RWPE1 (cell line): ENCODE results near the gene MST1.
A peak's percentile ranks its signal among the peaks of the same experiment; 100 is the strongest.

ENCODE experiments used
- CTCF ChIA-PET: fragments of 350-600 bp; sonication (Branson Sonifier 250); formaldehyde crosslinking; extraction: SDS; loops from one replicate; lab custom pipeline; 2021; lab: Yijun Ruan, JAX
- POLR2A ChIA-PET: fragments of 400-600 bp; formaldehyde crosslinking; extraction: SDS; loops from one replicate; lab custom pipeline; 2020; ENCODE audit warnings: antibody characterized with exemption; ENCODE audit not compliant: low non-redundant PET; lab: Yijun Ruan, JAX
- DNase-seq: peaks from one replicate; pipeline ENCODE4 v3.0.0; 2012; ENCODE audit warnings: low spot score
- H3K27ac ChIP-seq: fragments of 450-650 bp; 2 replicates; pipeline ENCODE4 v1.5.1; 2017
- TF ChIP-seq, protein P1 (sequence below): fragments of 450-650 bp; conservative IDR thresholded peaks from 2 replicates; pipeline ENCODE4 v1.5.1; 2017; ENCODE audit warnings: low read depth, mild to moderate bottlenecking

The MST1 gene

DNA sequence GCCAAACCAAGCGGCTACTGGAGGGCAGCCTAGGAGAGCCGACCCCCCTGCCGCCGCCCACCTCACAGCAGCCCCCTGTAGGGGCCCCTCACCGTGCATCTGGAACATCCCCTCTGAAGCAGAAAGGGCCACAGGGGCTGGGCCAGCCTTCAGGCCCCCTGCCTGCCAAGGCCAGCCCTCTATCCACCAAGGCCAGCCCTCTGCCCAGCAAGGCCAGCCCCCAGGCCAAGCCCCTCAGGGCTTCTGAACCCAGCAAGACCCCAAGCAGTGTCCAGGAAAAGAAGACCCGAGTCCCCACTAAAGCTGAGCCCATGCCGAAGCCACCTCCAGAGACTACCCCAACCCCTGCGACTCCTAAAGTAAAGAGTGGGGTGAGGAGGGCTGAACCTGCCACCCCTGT lies 38.6 kb downstream of the MST1 start:
- ChIA-PET POLR2A (no interaction called here), CTCF (no interaction called here)
- no peak for DNase-seq
- H3K27ac ChIP-seq, result no peak overlapping the region
- TF ChIP-seq, protein P1, sequence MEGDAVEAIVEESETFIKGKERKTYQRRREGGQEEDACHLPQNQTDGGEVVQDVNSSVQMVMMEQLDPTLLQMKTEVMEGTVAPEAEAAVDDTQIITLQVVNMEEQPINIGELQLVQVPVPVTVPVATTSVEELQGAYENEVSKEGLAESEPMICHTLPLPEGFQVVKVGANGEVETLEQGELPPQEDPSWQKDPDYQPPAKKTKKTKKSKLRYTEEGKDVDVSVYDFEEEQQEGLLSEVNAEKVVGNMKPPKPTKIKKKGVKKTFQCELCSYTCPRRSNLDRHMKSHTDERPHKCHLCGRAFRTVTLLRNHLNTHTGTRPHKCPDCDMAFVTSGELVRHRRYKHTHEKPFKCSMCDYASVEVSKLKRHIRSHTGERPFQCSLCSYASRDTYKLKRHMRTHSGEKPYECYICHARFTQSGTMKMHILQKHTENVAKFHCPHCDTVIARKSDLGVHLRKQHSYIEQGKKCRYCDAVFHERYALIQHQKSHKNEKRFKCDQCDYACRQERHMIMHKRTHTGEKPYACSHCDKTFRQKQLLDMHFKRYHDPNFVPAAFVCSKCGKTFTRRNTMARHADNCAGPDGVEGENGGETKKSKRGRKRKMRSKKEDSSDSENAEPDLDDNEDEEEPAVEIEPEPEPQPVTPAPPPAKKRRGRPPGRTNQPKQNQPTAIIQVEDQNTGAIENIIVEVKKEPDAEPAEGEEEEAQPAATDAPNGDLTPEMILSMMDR, result no peak

DNA sequence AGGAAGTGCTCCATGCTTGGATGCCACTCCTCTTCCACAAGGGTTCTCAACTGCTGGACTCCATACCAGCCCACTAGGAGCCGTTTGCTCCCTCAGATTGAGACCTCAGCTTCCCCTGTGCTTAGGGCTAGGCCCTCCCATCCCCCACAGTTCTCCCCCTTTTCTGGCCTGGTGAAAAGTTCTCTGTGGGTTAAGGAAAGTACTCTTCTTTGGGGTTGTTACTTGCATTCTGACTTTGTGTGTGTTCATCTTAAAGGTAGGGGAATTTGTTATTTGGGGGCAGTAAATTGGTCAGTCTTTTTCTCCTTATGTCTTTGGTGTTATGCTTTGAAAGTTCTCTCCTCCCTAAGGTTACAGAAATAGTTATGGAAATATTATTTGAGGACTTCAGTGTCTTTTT lies 39.1 kb downstream of the MST1 start:
- no peak overlapping the region for H3K27ac ChIP-seq
- POLR2A ChIA-PET, result no interaction called here
- TF ChIP-seq, protein P1, result no peak
- no peak for DNase-seq
- CTCF ChIA-PET, result no interaction called here

DNA sequence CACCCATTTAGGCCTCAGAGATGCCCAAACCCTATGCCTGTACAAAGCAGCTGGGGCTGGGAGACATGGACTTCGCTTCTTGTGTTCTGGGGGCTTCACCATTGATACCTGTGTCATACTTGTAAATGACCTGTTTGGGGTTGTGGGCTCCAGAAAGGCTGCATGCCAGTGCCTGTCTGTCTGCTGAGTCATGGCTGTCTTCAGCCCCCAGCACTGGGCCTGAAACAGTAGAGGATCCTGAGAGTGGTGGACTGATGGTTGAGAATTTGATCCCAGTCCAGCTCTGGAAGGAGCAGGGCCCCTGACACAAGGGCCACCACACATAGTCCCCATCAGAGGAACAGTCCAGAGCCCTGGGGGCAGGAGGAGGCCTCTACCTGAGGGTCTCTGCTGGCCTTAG lies 39.7 kb downstream of the MST1 start:
- DNase-seq, result no peak
- H3K27ac ChIP-seq, result peak overlapping the region; percentile 15; the same call in 1 of the 2 replicates
- TF ChIP-seq, protein P1, result no peak
- POLR2A ChIA-PET, result no interaction called here
- CTCF ChIA-PET, result no interaction called here

DNA sequence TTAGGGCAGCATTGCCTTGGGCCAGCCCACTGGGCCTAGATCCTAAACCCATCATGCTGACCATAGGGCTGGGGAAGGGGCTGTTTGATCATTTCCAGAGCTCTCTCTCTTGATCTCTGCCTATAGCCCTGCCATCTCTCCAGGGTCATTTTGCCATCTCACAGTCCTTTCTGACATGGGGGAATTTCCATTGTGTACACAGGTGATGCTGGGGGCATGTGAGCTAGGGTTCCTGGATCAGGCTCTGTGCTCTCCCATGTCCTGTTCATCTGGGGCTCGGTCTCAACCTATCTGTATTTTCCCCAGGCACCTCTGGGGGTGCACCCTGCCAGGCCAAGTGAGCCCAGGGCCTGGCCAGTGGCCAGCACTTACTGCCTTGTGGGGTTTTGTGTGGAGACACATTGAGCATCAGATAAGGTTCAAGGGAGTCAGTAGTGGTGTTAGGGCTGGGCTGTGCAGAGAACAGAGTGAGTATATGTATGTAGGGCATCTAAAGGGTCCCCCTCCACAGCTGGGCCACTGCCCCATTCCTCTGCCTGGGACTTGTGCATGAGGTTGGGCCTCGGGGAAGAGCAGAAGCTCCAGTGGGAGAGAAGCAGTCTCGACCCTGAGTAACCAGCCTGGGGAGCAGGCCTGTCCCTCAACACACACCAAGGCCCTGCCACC lies 40.8 kb downstream of the MST1 start:
- POLR2A ChIA-PET, result no interaction called here

DNA sequence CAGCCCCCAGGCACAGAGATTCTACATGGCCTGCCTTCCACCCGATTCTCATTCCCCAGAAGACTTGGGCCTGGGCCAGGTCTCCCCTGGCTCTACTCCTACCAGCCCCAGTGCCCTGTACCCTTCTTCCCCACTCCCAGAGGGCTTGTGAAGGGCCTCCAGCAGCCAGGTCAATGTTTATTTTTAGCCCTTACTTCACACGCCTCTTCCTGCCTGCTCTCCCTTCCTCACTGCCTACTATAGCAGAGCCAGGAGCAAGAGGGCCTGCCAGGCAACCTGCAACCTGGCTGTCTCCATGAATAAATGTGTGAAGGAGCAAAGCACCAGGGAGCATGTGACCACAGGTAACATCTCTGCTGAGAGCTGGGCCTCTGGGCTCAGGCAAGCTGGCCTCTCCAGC lies 41.5 kb downstream of the MST1 start:
- TF ChIP-seq, protein P1, result no peak
- ChIA-PET CTCF (no interaction called here), POLR2A (no interaction called here)
- no peak overlapping the region for H3K27ac ChIP-seq
- DNase-seq, result no peak

More for the DNA sequence above, 40.8 kb downstream of the MST1 start:
- no peak overlapping the region for H3K27ac ChIP-seq
- TF ChIP-seq, protein P1, result no peak
- CTCF ChIA-PET, result no interaction called here
- no peak for DNase-seq

DNA sequence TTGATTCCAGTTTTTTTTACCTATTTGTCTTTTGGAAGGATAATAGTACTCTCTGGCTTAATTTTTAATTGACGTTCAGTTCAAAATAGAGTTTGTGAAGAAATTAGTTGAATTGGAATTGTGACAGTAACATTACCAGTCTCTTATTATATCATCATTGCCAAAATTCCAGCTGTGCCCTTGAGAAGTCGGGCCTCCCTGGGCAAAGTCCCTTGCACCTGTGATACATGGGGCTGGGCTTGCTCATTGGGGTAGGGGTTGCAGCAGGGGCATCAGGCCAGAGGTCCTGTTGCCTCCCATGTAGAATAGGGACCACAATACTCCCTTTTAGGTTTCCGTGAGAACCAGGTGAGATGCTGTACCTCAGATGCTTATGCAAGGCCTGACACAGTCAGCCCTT lies 43.0 kb downstream of the MST1 start:
- TF ChIP-seq, protein P1, result no peak
- POLR2A ChIA-PET, result no interaction called here
- CTCF ChIA-PET, result no interaction called here
- no peak for DNase-seq
- H3K27ac ChIP-seq, result no peak overlapping the region
